Smooth muscle cell (in vitro differentiated cells): ENCODE measurements around the gene TMA7B. TPM values are rescaled to one million over a fixed set of nuclear protein-coding genes. Genes with fewer than 3 reads are reported as not detected.

Source experiments
- polyA plus RNA-seq: library from polyadenylated mRNA; unstranded; fragments of >200 nt; fragmentation: Nextera tagmentation; extraction: Ambion mirVana; gene quantifications from 2 replicates; pipeline ENCODE4 v1.2.1, GENCODE V29; 2016
- total RNA-seq: library from RNA; depleted of rRNA; stranded (reverse); fragments of >200 nt; gene quantifications from 2 replicates; pipeline ENCODE4 v1.2.3, GENCODE V29; 2014

The TMA7B gene
- total and polyA plus RNA-seq, 2 experiments from 2014 or later = not detected

Other genes with a start within 250 kb of the TMA7B start
- not detected in 2 replicates for gene ENTHD1, start 66.6 kb upstream of the TMA7B start, total RNA-seq
- gene ENTHD1, start 66.6 kb upstream of the TMA7B start, polyA plus RNA-seq = not detected in 2 replicates
- gene GRAP2, start 59.3 kb upstream of the TMA7B start, total RNA-seq = not detected in 2 replicates
- not detected in 2 replicates for gene GRAP2, start 59.3 kb upstream of the TMA7B start, polyA plus RNA-seq
- gene FAM83F, start 34.6 kb downstream of the TMA7B start, total RNA-seq = 1.4 and 2.2 TPM in 2 replicates
- 1.6 and 4.6 TPM in 2 replicates for gene FAM83F, start 34.6 kb downstream of the TMA7B start, polyA plus RNA-seq
- 36.4 and 44.4 TPM in 2 replicates for gene TNRC6B, start 217.5 kb downstream of the TMA7B start, total RNA-seq
- gene TNRC6B, start 217.5 kb downstream of the TMA7B start, polyA plus RNA-seq = 21.5 and 30.2 TPM in 2 replicates